GM13977 (cell line): ENCODE data around the gene CCDC198.
A peak's percentile ranks its signal among the peaks of the same experiment; 100 is the strongest.

ENCODE experiments used
- DNase-seq: peaks from one replicate; pipeline ENCODE4 v3.0.0; 2012; ENCODE audit warnings: low spot score
- CTCF ChIP-seq: IDR thresholded peaks from 2 replicates; pipeline ENCODE4 v1.5.1; 2012; ENCODE audit warnings: mild to moderate bottlenecking, control low read depth; ENCODE audit not compliant: insufficient read depth; ENCODE audit errors: extremely low read depth, missing control alignments
- in situ Hi-C: fragments of 300-500 bp; cut with MboI; formaldehyde crosslinking; loops from one replicate; pipeline ENCODE4 v1.12.0; 2022; ENCODE audit warnings: low sequenced_read_pairs, low pct_unique_long_range_greater_than_20kb, mixed read lengths, inconsistent platforms; ENCODE audit not compliant: unreplicated experiment

CCDC198 gene

GRCh38 chr14:57493467-57494181, at the start of gene CCDC198:
TSS of gene CCDC198 (minus strand) at chr14:57493857. CDS start at chr14:57493715, 142 bp downstream.
- no peak for DNase-seq
- in situ Hi-C loops, result no loop called here
- no peak for TF ChIP-seq CTCF

GRCh38 chr14:57533214-57533613, 39.6 kb upstream of the CCDC198 start:
- in situ Hi-C loops, result no loop called here
- peak; percentile 6 for DNase-seq
- TF ChIP-seq CTCF, result peak; percentile 51

GRCh38 chr14:57530571-57530970, 36.9 kb upstream of the CCDC198 start:
- in situ Hi-C loops, result no loop called here
- DNase-seq, result no peak
- no peak for TF ChIP-seq CTCF

- DNase-seq, result no peak
- peak; percentile 7 for TF ChIP-seq CTCF
- in situ Hi-C loops, result no loop called here
These were observed 33.3 kb upstream of the CCDC198 start for GRCh38 chr14:57526942-57527341.

GRCh38 chr14:57519043-57519442, 25.4 kb upstream of the CCDC198 start:
- TF ChIP-seq CTCF, result no peak
- no peak for DNase-seq
- in situ Hi-C loops, result no loop called here

GRCh38 chr14:57512220-57512619, 18.6 kb upstream of the CCDC198 start:
- no peak for TF ChIP-seq CTCF
- in situ Hi-C loops, result no loop called here
- no peak for DNase-seq
